ENCODE data around the gene ZNF879.

GRCh38 chr5:178986326-178986960 lies 37.2 kb upstream of the ZNF879 start:
- TF ChIP-seq CTCF (conservative IDR thresholded peaks at IDR 0.05; ENCODE audit: low read depth, low read length) (no peak), EZH2 (IDR thresholded peaks at IDR 0.05; ENCODE audit: borderline replicate concordance, low read depth, low read length, poor library complexity, severe bottlenecking) (no peak)

All from A673 (cell line).